Measurements from ENCODE around the gene ASB1. TPM values are rescaled to one million over a fixed set of nuclear protein-coding genes. Genes with fewer than 3 reads are reported as not detected.

The ASB1 gene
- total RNA-seq, 2 donors from 2014 or later: 19.3 to 22.4 TPM

DNA sequence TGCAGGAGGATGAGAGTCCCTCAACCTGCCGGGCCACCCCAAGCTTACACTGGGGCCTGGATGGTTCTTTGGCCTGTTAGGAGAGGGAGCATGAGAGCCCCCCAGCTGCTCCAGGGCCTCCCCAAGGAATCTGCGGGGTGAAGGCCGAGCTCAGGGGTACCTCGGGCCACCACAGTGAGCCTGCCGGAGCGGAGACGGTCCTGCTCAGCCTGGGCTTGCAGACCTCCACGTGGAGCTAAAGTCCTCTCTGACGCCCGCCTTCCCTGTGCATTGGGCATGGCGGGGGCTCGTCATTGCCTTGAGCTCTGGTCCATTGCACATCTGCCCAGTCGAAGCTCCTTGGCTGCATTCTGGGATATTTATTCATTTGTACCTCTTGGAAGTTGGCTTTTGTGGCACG is 62.7 kb downstream of the ASB1 start:
- peak; percentile 1 for DNase-seq
- intact Hi-C loops (cut with DNase I): no loop called here
- Histone ChIP-seq H3K4me3 (no peak overlapping the region), H3K4me1 (peaks cover 5% of the 10 kb centered on the region), H3K27ac (no peak overlapping the region), H3K36me3 (no peaks in the 10 kb centered on the region), H3K9ac (ENCODE audit: low read depth in 2 of 2, low read length in 2 of 2) (no peak overlapping the region), H3K27me3 (no peaks in the 10 kb centered on the region), H3K9me3 (no peaks in the 10 kb centered on the region)
- TF ChIP-seq, protein P1, sequence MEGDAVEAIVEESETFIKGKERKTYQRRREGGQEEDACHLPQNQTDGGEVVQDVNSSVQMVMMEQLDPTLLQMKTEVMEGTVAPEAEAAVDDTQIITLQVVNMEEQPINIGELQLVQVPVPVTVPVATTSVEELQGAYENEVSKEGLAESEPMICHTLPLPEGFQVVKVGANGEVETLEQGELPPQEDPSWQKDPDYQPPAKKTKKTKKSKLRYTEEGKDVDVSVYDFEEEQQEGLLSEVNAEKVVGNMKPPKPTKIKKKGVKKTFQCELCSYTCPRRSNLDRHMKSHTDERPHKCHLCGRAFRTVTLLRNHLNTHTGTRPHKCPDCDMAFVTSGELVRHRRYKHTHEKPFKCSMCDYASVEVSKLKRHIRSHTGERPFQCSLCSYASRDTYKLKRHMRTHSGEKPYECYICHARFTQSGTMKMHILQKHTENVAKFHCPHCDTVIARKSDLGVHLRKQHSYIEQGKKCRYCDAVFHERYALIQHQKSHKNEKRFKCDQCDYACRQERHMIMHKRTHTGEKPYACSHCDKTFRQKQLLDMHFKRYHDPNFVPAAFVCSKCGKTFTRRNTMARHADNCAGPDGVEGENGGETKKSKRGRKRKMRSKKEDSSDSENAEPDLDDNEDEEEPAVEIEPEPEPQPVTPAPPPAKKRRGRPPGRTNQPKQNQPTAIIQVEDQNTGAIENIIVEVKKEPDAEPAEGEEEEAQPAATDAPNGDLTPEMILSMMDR (IDR thresholded peaks at IDR 0.05): no peak

- H3K9me3 ChIP-seq: no peaks in the 10 kb centered on the region
- no peak overlapping the region for H3K4me3 ChIP-seq
- intact Hi-C loops (cut with DNase I): no loop called here
- TF ChIP-seq, protein P1 (IDR thresholded peaks at IDR 0.05): no peak
- H3K27ac ChIP-seq: no peak overlapping the region
- H3K36me3 ChIP-seq: no peaks in the 10 kb centered on the region
- no peak overlapping the region for H3K9ac ChIP-seq (ENCODE audit: low read depth in 2 of 2, low read length in 2 of 2)
- peaks cover 5% of the 10 kb centered on the region for H3K4me1 ChIP-seq
- no peak for DNase-seq
- no peaks in the 10 kb centered on the region for H3K27me3 ChIP-seq
These were observed 63.2 kb downstream of the ASB1 start for GRCh38 chr2:238489896-238490295.

GRCh38 chr2:238492840-238493239 is 66.1 kb downstream of the ASB1 start:
- Histone ChIP-seq H3K36me3 (no peaks in the 10 kb centered on the region), H3K9ac (ENCODE audit: low read depth in 2 of 2, low read length in 2 of 2) (no peak overlapping the region), H3K27me3 (no peaks in the 10 kb centered on the region), H3K4me1 (peaks cover 5% of the 10 kb centered on the region), H3K27ac (no peak overlapping the region), H3K4me3 (no peak overlapping the region), H3K9me3 (no peaks in the 10 kb centered on the region)
- intact Hi-C loops (cut with DNase I): no loop called here
- DNase-seq: no peak
- TF ChIP-seq, protein P1 (IDR thresholded peaks at IDR 0.05): no peak

DNA sequence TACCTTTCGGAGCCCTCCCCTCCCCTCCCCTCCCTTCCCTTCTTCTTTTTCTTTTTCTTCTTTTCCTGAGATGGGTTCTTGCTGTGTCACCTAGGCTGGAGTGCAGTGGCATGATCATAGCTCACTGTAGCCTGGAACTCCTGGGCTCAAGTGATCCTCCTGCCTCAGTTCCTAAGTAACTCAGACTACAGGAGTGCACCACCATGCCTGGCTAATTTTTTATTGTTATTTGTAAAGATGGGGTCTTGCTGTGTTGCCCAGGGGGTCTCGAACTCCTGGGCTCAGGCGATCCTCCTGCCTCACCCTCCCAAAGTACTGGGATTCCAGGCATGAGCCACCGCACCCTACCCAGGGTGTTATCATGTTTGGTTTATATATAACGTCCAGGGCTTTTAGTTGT is 66.7 kb downstream of the ASB1 start:
- no peak overlapping the region for H3K4me3 ChIP-seq
- intact Hi-C loops (cut with DNase I): no loop called here
- no peaks in the 10 kb centered on the region for H3K9me3 ChIP-seq
- peaks cover 5% of the 10 kb centered on the region for H3K4me1 ChIP-seq
- TF ChIP-seq, protein P1 (IDR thresholded peaks at IDR 0.05): no peak
- H3K27me3 ChIP-seq: no peaks in the 10 kb centered on the region
- H3K27ac ChIP-seq: no peak overlapping the region
- no peak overlapping the region for H3K9ac ChIP-seq (ENCODE audit: low read depth in 2 of 2, low read length in 2 of 2)
- DNase-seq: no peak
- no peaks in the 10 kb centered on the region for H3K36me3 ChIP-seq

GRCh38 chr2:238493880-238494572 is 67.3 kb downstream of the ASB1 start:
- Histone ChIP-seq H3K4me1 (peaks cover 5% of the 10 kb centered on the region), H3K9me3 (no peaks in the 10 kb centered on the region), H3K27me3 (no peaks in the 10 kb centered on the region), H3K4me3 (no peak overlapping the region), H3K27ac (no peak overlapping the region), H3K36me3 (no peaks in the 10 kb centered on the region), H3K9ac (ENCODE audit: low read depth in 2 of 2, low read length in 2 of 2) (no peak overlapping the region)
- DNase-seq: peak; percentile 43
- TF ChIP-seq, protein P1 (IDR thresholded peaks at IDR 0.05): no peak
- intact Hi-C loops (cut with DNase I): no loop called here
